ENCODE data around the gene RHOJ. TPM values are rescaled to one million over a fixed set of nuclear protein-coding genes. Genes with fewer than 3 reads are reported as not detected.
"Not testable (repeated sequence)": the region's sequence is repeated elsewhere in the genome, so short reads cannot be mapped to it uniquely, and the experiment has no call there.

Gene RHOJ
- total and polyA plus RNA-seq, 2 of the 4 experiments (the other 2 are of a cell fraction) = 9.5 to 33.9 TPM

- H2BK120ac ChIP-seq (ENCODE audit: low read depth, low read length); H4K91ac ChIP-seq (ENCODE audit: insufficient read depth, low read depth, low read length); H3K27ac ChIP-seq (ENCODE audit: insufficient read depth, low read length); POLR2A ChIA-PET (ENCODE audit: unreplicated experiment); H3K4me3 ChIP-seq (ENCODE audit: insufficient read depth, low read depth, low read length); BruUV-seq (replicated peaks); H4K8ac ChIP-seq (ENCODE audit: low read depth in 2 of 2, low read length in 2 of 2); H3K36me3 ChIP-seq (ENCODE audit: control insufficient read depth, insufficient read depth, low read length); H3K14ac ChIP-seq (replicated peaks; ENCODE audit: low read depth, low read length); intact Hi-C loops (cut with micrococcal nuclease); CTCF ChIA-PET; ATAC-seq (ENCODE audit: low read depth); H3K18ac ChIP-seq (ENCODE audit: low read depth, low read length); H3K79me1 ChIP-seq (ENCODE audit: low read depth in 1 of 2, low read length in 2 of 2); H3K9ac ChIP-seq (ENCODE audit: low read depth, low read length); in situ Hi-C loops (cut with MboI; ENCODE audit: low sequenced_read_pairs); H3K56ac ChIP-seq (ENCODE audit: extremely low read depth, insufficient read depth, low read length); H3K4ac ChIP-seq (ENCODE audit: low read depth, low read length); H3K4me2 ChIP-seq (ENCODE audit: low read depth, low read length); H3K4me1 ChIP-seq (ENCODE audit: control insufficient read depth, insufficient read depth, low read length); H2AK9ac ChIP-seq (replicated peaks; ENCODE audit: low read depth, low read length, poor library complexity); H3K23ac ChIP-seq (ENCODE audit: low read depth, low read length); H3K9me1 ChIP-seq (ENCODE audit: insufficient read depth, low read length); H3K9me3 ChIP-seq (ENCODE audit: control insufficient read depth, insufficient read depth, low read length); H2BK20ac ChIP-seq (ENCODE audit: low read depth, low read length); H4K5ac ChIP-seq (ENCODE audit: low read depth, low read length); dilution Hi-C loops (cut with HindIII; ENCODE audit: low sequenced_read_pairs, unreplicated experiment); H2BK5ac ChIP-seq (ENCODE audit: low read depth, low read length, poor library complexity, severe bottlenecking); DNase-seq; H2AK5ac ChIP-seq (ENCODE audit: low read depth, low read length); H4K20me1 ChIP-seq (ENCODE audit: insufficient read depth, low read length); H2BK15ac ChIP-seq (ENCODE audit: low read depth, low read length); H3K27me3 ChIP-seq (ENCODE audit: control insufficient read depth, insufficient read depth, low read length); H2AFZ ChIP-seq (replicated peaks; ENCODE audit: low read length, poor library complexity): not testable (repeated sequence)
- no CpG with 5 or more reads among the region's 5 CpGs for WGBS, 2 experiments (ENCODE audit: extremely low coverage in 2 of 2, insufficient read length in 1 of 2)
Measured at GRCh38 chr14:63304429-63304828, 100.2 kb downstream of the RHOJ start.

Measured in IMR-90 (cell line).